Suprapubic skin (tissue), 3 donors: ENCODE data around the gene TFF2.

ENCODE experiments used
- EP300 ChIP-seq: sonication (generic); formaldehyde crosslinking; IDR thresholded peaks from one replicate; pipeline ENCODE4 v1.6.1; 2017; ENCODE audit warnings: antibody characterized with exemption
- TF ChIP-seq, protein P1 (sequence below), 2 donors: fragments of 200-600 bp in 1 of 2; fragments of 450-650 bp in 1 of 2; sonication (generic) in 1 of 2; IDR thresholded peaks; one replicate each; pipeline ENCODE4 v1.5.1; 2016 to 2019; ENCODE audit warnings: antibody characterized with exemption in 2 of 2, mild to moderate bottlenecking in 1 of 2, moderate library complexity in 1 of 2

DNA sequence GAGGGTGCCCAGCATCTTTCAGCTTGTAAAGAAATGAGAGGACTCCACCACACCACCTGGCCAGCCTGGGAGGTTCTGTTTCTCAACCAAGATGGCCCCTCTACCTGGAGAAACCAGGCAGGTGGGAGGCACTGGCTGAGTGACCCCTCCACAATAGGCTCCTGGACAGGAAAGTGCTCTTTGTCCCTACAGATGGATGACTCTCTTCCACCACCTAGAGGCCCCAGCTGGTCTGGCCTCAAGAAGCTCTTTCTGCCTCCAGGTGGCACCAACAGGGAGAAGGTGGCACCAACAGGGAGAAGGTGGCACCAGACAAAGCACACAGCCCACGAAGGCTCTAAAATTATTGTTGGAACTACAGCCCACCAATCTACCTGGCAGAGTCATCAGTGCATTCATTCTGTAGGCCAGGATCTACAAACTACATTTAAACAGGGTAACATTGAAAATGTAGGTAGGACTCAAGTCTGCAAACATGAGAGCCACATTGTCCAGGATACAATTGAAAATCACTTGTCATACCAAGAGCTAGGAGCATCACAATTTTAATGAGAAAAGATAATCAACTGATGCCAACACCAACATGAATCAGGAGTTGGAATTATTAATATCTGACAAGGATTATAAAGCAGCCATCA lies 30.7 kb upstream of the TFF2 start:
- TF ChIP-seq, protein P1, sequence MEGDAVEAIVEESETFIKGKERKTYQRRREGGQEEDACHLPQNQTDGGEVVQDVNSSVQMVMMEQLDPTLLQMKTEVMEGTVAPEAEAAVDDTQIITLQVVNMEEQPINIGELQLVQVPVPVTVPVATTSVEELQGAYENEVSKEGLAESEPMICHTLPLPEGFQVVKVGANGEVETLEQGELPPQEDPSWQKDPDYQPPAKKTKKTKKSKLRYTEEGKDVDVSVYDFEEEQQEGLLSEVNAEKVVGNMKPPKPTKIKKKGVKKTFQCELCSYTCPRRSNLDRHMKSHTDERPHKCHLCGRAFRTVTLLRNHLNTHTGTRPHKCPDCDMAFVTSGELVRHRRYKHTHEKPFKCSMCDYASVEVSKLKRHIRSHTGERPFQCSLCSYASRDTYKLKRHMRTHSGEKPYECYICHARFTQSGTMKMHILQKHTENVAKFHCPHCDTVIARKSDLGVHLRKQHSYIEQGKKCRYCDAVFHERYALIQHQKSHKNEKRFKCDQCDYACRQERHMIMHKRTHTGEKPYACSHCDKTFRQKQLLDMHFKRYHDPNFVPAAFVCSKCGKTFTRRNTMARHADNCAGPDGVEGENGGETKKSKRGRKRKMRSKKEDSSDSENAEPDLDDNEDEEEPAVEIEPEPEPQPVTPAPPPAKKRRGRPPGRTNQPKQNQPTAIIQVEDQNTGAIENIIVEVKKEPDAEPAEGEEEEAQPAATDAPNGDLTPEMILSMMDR (IDR thresholded peaks at IDR 0.05), result no peak
- no peak for TF ChIP-seq EP300
